ENCODE results near the gene RPL22L1.

DNA sequence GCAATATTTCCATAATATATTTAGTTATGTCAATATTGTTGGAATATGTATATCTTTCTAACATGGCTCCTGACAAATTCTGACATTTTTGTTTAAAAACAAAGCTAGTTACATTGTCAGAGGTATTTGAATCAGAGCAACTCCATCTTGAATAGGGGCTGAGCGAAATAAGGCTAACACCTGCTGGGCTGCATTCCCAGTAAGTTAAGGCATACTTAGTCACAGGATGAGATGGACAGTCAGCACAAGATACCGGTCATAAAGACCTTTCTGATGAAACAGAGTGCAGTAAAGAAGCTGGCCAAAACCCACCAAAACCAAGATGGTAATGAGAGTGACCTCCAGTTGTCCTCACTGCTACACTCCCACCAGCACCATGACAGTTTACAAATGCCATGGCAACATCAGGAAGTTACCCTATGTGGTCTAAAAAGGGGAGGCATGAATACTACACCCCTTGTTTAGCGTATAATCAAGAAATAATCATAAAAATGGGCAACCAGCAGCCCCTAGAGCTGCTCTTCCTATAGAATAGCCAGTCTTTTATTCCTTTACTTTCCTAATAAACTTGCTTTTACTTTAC is 30.4 kb downstream of the RPL22L1 start:
- TF ChIP-seq, protein P1, sequence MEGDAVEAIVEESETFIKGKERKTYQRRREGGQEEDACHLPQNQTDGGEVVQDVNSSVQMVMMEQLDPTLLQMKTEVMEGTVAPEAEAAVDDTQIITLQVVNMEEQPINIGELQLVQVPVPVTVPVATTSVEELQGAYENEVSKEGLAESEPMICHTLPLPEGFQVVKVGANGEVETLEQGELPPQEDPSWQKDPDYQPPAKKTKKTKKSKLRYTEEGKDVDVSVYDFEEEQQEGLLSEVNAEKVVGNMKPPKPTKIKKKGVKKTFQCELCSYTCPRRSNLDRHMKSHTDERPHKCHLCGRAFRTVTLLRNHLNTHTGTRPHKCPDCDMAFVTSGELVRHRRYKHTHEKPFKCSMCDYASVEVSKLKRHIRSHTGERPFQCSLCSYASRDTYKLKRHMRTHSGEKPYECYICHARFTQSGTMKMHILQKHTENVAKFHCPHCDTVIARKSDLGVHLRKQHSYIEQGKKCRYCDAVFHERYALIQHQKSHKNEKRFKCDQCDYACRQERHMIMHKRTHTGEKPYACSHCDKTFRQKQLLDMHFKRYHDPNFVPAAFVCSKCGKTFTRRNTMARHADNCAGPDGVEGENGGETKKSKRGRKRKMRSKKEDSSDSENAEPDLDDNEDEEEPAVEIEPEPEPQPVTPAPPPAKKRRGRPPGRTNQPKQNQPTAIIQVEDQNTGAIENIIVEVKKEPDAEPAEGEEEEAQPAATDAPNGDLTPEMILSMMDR (IDR thresholded peaks at IDR 0.05): no peak
- TF ChIP-seq POLR2A (IDR thresholded peaks at IDR 0.05): no peak

Data from heart left ventricle (tissue), 13 donors.